HTERT RPE-1 (cell line): Measurements from ENCODE around the gene PALM3.

ENCODE experiments used
- in situ Hi-C: fragments of 300-500 bp; cut with MboI; formaldehyde crosslinking; loops from 4 replicates; pipeline ENCODE4 v1.14.3; 2020; ENCODE audit warnings: low sequenced_read_pairs

Gene PALM3

GRCh38 chr19:14061751-14062557 is at the start of gene PALM3:
Gene PALM3 (minus strand): TSS chr19:14062076. CDS start chr19:14061980, 96 bp downstream.
- in situ Hi-C loops, result no loop called here

DNA sequence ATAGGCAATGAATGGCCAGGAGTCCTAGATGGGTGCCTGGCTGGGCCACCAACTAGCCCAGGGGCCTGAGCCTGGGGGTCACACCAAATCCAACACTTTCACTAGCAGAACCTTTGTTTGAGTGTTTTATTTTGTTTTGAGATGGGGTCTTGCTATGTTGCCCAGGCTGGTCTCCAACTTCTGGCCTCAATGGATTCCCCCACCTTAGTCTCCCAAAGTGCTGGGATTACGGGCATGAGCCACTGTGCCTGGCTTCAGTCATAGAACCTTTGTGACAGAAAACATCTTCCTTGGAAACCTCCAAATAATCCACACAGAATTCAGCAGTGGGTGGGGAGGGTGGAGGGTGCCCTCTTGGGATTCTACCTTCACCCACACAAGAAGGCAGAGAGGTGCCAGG is 49.6 kb upstream of the PALM3 start:
- in situ Hi-C loops, result no loop called here

DNA sequence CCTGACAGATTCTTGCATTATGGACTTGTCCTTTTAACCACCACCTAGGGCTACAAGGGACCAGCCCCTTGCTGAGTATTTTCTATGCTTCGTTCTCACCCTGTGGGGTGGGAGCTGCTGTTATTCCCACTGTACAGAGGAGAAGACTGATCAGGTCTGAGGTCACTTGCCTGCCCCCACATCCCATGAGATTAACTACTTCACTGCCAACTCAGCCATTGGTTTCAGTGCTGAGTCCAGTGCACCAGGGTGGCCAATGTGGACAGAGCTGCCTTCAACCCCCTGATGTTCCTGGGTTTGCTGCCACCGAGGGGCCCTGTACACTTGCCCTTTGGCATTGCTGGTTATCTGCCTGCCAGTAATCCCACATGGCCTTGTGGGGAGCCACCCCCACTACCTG is 48.8 kb upstream of the PALM3 start:
- in situ Hi-C loops, result no loop called here

DNA sequence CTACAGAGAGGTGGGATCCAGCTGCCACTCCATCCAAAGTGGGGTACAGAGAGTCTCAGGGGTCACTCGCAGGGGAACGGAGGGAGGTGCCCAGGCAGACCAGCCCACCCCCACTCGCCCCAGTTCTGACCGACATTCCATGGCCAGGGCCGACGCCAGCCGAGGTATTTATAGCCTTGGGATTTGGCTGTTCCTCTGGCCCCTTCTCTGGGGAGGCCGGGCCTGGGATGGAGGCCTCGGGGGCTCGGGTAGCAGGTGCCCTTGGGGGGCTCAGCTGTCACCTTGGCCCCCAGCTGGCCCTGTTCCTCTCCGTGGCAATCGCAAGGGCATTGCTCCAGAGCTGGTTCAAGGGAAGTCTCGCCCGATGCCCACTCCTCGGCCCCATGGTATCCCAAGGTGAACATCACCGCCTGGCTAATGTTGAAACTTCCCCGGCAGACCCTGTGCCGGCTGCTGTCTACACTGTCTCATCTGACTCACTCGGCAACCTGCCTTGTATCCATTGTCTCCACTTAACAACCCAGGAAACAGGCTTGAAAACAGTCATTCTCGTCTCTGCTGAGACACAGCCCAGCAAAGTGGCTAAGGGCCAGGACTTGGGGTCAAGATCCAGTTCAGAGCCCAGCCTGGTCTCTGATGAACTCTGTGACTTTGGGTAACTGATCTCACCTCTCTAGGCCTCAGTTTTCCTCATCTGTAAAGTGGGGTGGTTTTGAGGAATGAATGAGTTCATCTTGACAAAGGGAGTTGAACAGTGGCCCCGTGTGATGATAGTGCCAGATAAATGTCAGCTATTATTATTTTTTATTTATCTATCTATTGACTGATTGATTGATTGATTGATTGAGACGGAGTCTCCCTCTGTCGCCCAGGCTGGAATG is 45.9 kb upstream of the PALM3 start:
- in situ Hi-C loops, result no loop called here

GRCh38 chr19:14106840-14107239 is 45.0 kb upstream of the PALM3 start:
- in situ Hi-C loops, result no loop called here

GRCh38 chr19:14105680-14106079 is 43.8 kb upstream of the PALM3 start:
- in situ Hi-C loops, result no loop called here

DNA sequence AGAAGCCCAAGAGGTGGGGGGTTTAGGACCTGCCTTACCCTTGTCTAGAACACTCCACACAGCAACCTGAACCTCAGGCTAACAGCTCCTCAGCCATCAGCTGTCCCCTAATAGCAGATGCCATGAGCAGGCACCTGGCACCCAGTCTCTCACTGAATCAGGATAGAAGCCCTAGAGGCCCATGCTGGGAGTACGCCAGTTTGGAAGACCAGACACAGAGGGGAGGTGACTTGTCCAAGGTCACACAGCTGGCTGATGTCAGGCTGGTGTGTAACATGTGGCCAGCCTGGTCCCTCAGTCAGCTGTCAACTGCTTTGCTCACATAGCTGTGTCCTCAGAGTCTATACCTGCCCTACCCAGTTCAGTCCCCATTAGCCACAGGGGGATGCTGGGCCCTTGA is 41.4 kb upstream of the PALM3 start:
- in situ Hi-C loops, result no loop called here

DNA sequence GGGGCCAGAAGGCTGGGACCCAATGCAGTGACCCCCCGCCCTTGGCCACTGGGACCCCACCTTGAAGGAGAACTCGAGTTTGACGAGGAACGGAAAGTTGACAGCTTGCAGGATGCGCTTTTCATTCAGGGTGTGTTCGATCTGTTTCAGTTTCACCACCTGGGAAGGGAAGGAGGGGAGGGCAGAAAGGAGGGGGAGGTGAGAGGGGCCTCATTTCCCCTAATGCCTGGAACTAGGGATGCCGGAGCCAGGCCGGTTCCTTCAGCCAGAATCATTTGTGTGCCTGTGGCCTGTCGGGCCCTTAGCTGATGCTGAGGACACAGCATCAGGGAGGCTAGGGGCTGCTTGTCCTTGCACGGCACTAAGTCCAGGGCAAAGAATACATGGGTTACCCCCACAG is 40.9 kb upstream of the PALM3 start:
- in situ Hi-C loops, result no loop called here

GRCh38 chr19:14102102-14102696 is 40.3 kb upstream of the PALM3 start:
- in situ Hi-C loops, result no loop called here

GRCh38 chr19:14101003-14101545 is 39.2 kb upstream of the PALM3 start:
- in situ Hi-C loops, result no loop called here

DNA sequence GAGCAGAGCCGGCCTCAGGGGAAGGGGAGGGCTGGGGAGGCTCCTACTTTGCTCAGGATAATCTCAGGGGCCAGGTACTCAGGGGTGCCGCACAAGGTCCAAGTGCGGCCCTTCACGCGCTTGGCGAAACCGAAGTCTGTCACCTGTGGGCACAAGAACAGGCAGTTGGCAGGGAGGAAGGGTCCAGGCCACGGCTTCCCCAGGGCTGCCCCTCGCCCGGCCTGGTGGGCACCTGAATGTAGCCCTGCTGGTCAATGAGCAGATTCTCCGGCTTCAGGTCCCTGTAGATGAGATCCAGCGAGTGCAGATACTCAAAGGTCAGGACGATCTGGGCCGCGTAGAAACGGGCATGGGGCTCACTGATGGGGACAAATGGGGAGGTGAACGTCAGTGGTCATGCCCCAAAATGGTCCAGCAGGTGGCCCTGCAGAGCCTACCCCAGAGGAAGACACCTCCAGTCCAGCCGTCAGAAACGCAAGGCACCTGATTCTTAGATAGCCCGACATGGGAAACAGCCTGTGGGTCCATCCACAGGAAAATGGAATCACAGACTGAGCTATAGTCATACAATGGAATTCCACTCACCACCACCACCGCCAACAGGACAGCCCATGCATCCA is 35.8 kb upstream of the PALM3 start:
- in situ Hi-C loops, result no loop called here

DNA sequence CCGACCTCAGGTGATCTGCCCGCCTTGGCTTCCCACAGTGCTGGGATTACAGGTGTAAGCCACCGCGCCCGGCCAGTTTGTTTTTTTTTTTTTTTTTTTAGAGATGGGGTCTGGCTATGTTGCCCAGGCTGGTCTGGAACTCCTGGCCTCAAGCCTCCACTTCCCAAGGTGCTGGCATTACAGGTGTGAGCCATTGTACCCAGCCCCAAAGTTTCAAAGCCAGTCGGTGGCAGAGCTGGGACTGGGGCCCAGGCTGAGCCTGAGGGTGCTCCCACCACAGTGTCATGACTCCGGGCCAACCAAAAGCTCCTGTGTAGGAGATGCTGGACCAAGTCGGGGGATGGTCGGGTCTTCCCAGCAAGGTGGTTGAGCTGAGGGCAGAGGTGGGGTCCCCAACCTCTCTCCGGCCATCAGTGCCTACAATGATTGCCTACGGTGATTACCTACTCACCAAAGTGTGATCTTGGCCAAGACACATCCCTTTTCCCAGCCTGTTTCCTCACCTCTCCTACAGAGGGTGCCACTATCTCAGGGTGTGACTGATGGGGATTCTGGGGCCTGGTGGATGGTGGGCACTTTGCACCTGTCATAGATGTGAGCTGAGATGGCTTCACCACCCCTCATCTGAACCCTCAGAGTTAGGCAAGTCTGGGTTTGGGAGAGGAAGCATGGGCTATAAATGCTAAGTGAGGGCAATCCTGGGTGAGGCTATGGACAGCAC is 34.6 kb upstream of the PALM3 start:
- in situ Hi-C loops, result no loop called here

GRCh38 chr19:14094854-14095253 is 33.0 kb upstream of the PALM3 start:
- in situ Hi-C loops, result no loop called here

GRCh38 chr19:14093117-14093823 is 31.4 kb upstream of the PALM3 start:
- in situ Hi-C loops, result no loop called here

DNA sequence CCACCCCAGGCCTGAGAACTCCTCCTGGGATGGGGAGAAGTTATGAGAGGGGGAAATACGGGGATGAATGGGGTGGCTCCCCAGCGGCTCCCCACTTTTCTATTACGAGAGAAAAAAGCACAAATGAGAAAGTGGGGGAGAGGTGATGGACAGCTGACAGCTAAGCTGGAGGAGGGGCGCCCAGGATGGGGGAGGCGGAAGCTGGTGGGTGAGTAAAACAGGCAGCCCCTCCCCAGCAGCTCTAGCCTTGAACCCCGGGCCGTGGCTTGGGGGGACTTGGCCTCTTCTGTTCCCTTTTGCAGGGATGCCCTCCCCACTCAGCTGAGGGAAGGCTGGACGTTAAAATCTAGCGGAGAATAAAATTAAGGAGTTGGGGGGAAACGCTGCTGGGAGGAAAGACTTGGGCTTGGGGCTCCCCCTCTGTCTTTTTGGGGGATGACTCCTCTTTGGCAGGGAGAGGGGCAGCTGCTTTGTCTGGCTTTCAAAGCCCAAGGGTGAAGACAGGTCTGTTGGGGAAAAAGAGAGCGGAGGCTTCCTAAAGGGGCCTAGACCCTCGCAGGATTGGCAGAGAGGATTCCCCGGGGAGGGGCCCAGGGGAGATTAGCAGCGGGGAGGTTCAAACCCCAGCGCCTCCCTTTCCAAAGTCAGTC is 30.1 kb upstream of the PALM3 start:
- in situ Hi-C loops, result no loop called here

DNA sequence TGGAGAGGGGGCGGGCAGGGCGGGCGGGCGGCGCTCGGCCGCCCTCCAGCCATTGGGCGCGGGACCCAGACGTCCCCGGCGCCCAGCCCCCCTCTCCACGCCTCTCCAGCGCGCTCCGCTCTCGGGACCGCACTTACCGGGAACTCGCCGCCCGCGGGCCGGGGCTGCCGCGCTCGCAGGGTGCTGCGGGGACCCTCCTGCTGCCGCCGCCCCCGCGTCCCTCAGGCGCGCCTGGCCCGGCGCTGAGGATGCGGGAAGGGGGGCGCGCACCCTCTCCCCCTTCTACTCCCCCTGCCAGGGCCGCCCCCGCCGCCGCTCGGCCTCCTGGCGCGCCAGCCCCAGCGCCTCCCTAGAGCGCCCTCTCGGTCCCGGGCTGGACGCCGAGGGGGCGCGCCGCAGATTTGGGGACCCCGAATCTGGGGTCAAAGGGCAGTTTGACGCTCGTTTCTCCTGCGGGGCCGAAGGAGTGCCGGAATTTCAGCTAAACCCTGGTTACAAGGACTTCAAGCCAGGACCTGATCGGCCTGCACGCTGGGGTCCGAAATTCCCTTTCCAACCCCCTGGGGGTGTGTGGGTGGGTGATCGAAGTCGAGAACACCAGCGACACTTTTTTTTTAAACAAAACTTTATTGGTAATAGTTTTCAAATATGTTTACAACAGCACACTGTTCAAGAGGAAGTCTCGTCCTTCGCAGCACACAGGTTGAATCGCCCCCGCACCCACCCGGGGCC is 29.4 kb upstream of the PALM3 start:
- in situ Hi-C loops, result no loop called here

DNA sequence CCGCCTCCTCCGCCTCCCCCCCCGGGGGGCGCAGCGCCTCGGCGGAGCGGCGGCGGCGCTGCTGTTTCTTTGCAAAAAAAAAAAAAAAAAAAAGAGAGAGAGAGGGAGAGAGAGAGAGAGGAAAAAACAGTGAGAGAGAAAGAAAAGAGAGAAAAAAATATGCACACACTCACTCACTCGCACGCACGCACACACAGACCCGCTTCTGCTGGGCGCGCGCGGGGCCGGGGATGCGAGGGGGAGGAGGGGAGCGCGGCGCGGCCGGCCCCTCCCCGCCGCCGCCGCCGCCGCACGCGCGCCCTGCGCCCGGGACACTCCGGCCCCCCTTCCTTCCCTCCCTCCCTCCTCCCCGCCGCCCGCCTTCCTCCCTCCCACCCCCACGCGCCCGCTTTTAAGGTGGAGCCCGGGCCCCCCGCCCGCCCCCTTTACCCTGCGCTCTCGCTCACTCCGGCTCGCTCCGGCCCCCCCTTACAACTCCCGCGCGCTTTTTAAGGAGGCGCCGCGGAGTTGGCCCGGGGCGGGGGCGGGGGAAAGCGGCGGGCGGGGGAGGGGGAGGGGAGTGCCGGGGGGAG is 28.7 kb upstream of the PALM3 start, which contains the start of gene SAMD1:
Gene SAMD1, minus strand, starts transcription at position 243 of the 572 bp plus-strand sequence.
- in situ Hi-C loops, result no loop called here
